Adrenal gland (tissue), 5 donors: ENCODE results near the gene ITPKA.

Experiments
- POLR2A ChIP-seq, 2 donors: fragments of 450-650 bp; IDR thresholded peaks; one replicate each; pipeline ENCODE4 v1.6.1; 2017; ENCODE audit warnings: antibody characterized with exemption in 2 of 2, mild to moderate bottlenecking in 2 of 2, moderate library complexity in 1 of 2
- TF ChIP-seq, protein P1 (sequence below), 6 experiments: fragments of 450-650 bp in 4 of 6; fragments of 200-600 bp in 2 of 6; sonication (generic) in 1 of 6; IDR thresholded peaks; 1 replicate in 5 of 6; 2 replicates in 1 of 6; pipeline versions ENCODE4 v1.5.1 to v1.8.0; 2016 to 2021; ENCODE audit warnings: antibody characterized with exemption in 6 of 6, mild to moderate bottlenecking in 2 of 6, moderate library complexity in 1 of 6
- donor health status: DM: no; HTN: no; CAD: no.

DNA sequence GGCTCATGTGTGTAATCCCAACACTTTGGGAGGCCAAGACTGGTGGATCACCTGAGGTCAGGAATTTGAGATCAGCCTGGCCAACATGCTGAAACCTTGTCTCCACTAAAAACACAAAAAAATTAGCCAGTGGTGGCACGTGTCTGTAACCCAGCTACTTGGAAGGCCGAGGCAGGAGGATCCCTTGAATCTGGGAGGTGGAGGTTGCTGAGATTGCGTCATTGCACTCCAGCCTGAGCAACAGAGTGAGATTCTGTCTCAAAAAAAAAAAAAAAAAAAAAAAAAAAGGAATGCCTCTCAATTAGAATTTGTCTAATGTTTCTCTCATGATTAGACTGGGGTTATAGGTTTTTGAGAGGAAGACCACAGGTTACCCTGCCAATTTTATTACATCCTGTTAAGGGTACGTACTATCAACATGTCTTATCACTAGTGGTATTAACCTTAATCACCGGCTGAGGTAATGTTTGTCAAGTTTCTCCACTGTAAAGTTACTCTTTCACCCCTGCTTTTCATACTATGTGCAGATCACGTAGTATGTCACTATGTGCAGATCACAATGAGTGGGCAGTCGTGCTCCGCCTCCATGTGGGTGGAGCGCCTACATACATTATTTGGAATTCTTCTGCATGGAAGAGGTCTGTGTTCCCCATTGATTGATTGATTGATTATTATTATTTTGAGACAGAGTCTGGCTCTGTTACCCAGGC is 56.5 kb downstream of the ITPKA start:
- TF ChIP-seq POLR2A (IDR thresholded peaks at IDR 0.05), result no peak
- TF ChIP-seq, protein P1, sequence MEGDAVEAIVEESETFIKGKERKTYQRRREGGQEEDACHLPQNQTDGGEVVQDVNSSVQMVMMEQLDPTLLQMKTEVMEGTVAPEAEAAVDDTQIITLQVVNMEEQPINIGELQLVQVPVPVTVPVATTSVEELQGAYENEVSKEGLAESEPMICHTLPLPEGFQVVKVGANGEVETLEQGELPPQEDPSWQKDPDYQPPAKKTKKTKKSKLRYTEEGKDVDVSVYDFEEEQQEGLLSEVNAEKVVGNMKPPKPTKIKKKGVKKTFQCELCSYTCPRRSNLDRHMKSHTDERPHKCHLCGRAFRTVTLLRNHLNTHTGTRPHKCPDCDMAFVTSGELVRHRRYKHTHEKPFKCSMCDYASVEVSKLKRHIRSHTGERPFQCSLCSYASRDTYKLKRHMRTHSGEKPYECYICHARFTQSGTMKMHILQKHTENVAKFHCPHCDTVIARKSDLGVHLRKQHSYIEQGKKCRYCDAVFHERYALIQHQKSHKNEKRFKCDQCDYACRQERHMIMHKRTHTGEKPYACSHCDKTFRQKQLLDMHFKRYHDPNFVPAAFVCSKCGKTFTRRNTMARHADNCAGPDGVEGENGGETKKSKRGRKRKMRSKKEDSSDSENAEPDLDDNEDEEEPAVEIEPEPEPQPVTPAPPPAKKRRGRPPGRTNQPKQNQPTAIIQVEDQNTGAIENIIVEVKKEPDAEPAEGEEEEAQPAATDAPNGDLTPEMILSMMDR (IDR thresholded peaks at IDR 0.05), result no peak
